Endodermal cell (in vitro differentiated cells): ENCODE measurements around the gene CFB. TPM values are rescaled to one million over a fixed set of nuclear protein-coding genes. Genes with fewer than 3 reads are reported as not detected.
A peak's percentile ranks its signal among the peaks of the same experiment; 100 is the strongest.
"Not testable (repeated sequence)": the region's sequence is repeated elsewhere in the genome, so short reads cannot be mapped to it uniquely, and the experiment has no call there.

ENCODE experiments used
- DNase-seq: peaks from one replicate; pipeline ENCODE4 v3.0.0-alpha.2; 2017
- H3K27ac ChIP-seq: 2 replicates; pipeline ENCODE4 v1.5.1; 2013; ENCODE audit warnings: mild to moderate bottlenecking, low read depth, low read length, moderate library complexity
- H3K27me3 ChIP-seq: 2 replicates; pipeline ENCODE4 v1.6.1; 2013; ENCODE audit warnings: mild to moderate bottlenecking, low read length, moderate library complexity; ENCODE audit not compliant: insufficient read depth, control insufficient read depth, poor library complexity, severe bottlenecking
- H3K36me3 ChIP-seq: 2 replicates; pipeline ENCODE4 v1.7.0; 2013; ENCODE audit warnings: mild to moderate bottlenecking, low read length, moderate library complexity; ENCODE audit not compliant: control insufficient read depth, insufficient read depth
- H3K4me1 ChIP-seq: one replicate; pipeline ENCODE4 v1.7.0; 2013; ENCODE audit warnings: low read length; ENCODE audit not compliant: control insufficient read depth, insufficient read depth
- H3K4me3 ChIP-seq: 2 replicates; pipeline ENCODE4 v1.5.1; 2013; ENCODE audit warnings: mild to moderate bottlenecking, low read length, moderate library complexity
- H3K9ac ChIP-seq: 2 replicates; pipeline ENCODE4 v1.6.1; 2013; ENCODE audit warnings: mild to moderate bottlenecking, low read length, moderate library complexity; ENCODE audit not compliant: poor library complexity, severe bottlenecking; ENCODE audit errors: extremely low read depth
- H3K9me3 ChIP-seq: 2 replicates; pipeline ENCODE4 v1.6.1; 2013; ENCODE audit warnings: mild to moderate bottlenecking, low read length, moderate library complexity; ENCODE audit not compliant: control insufficient read depth
- H3K27ac Mint-ChIP-seq: 2 replicates; pipeline ENCODE4 v1.8.0; 2020; ENCODE audit warnings: mixed read lengths
- H3K27me3 Mint-ChIP-seq: 2 replicates; pipeline ENCODE4 v1.8.0; 2021; ENCODE audit warnings: mild to moderate bottlenecking, mixed read lengths; ENCODE audit not compliant: insufficient read depth
- H3K36me3 Mint-ChIP-seq: 2 replicates; pipeline ENCODE4 v1.8.0; 2020; ENCODE audit warnings: low read depth, mixed read lengths
- H3K4me1 Mint-ChIP-seq: 2 replicates; pipeline ENCODE4 v1.8.0; 2020; ENCODE audit warnings: mixed read lengths
- H3K4me3 Mint-ChIP-seq: 2 replicates; pipeline ENCODE4 v1.8.0; 2020; ENCODE audit warnings: mild to moderate bottlenecking, moderate library complexity, mixed read lengths
- H3K9me3 Mint-ChIP-seq: 2 replicates; pipeline ENCODE4 v1.8.0; 2020; ENCODE audit warnings: mild to moderate bottlenecking, mixed read lengths
- CTCF ChIP-seq: fragments of 200-600 bp; sonication (generic); conservative IDR thresholded peaks from 2 replicates; pipeline ENCODE4 v1.5.0; 2021; ENCODE audit warnings: antibody characterized with exemption, mild to moderate bottlenecking
- WGBS, 2 experiments: methylation state at CpG; one replicate each; pipeline versions ENCODE4 v1.1.5 to v1.1.7; 2013; ENCODE audit warnings: missing lambda C conversion rate in 2 of 2, mixed read lengths in 1 of 2; ENCODE audit not compliant: insufficient coverage in 1 of 2, insufficient read length in 1 of 2; 5-methylcytosine and 5-hydroxymethylcytosine counted together
- total RNA-seq, 2 donors: library from RNA; stranded (reverse); fragmentation: NEBNext Ultra II Directional in 1 of 2; extraction: Animal tissue kit (Norgen Biotek cat#: 25700) in 1 of 2; gene quantifications; 2 replicates in 1 of 2; 3 replicates in 1 of 2; pipeline ENCODE4 v1.2.1, GENCODE V29; 2021

The CFB gene
- total RNA-seq, 2 donors from 2014 or later: 0.51 to 0.66 TPM

DNA sequence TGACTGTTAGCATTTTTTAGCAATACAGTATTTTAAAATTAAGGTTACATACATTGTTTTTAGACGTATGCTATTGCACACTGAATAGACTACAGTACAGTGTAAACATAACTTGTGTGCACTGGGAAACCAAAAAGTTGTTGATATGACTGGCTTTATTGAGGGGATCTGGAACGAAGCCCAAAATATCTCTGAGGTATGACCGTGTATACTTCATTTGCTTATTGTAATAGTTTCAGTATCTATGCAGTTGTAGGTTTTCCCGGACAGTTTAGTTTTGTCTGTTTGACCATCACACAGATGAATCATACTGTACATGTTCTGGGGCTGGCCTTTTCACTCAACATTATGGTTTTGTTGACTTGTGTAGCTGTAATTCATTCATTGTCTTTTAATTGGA, 37.1 kb upstream of the CFB start:
- DNase-seq: no peak
- no peak for TF ChIP-seq CTCF
- 92 to 94% methylated on average over 4 of the region's 4 CpGs for WGBS, 2 experiments
- no peak overlapping the region for H3K4me3 Mint-ChIP-seq
- H3K9ac ChIP-seq: no peak overlapping the region
- no peak overlapping the region for H3K27ac ChIP-seq
- no peak overlapping the region for H3K4me3 ChIP-seq
- H3K9me3 Mint-ChIP-seq: no peaks in the 10 kb centered on the region
- H3K27me3 ChIP-seq: no peaks in the 10 kb centered on the region
- H3K4me1 ChIP-seq: peaks cover 2% of the 10 kb centered on the region
- peaks cover 3% of the 10 kb centered on the region for H3K27me3 Mint-ChIP-seq
- H3K4me1 Mint-ChIP-seq: peaks cover 9% of the 10 kb centered on the region
- no peak overlapping the region for H3K27ac Mint-ChIP-seq
- H3K36me3 ChIP-seq: no peaks in the 10 kb centered on the region
- H3K9me3 ChIP-seq: no peaks in the 10 kb centered on the region
- no peaks in the 10 kb centered on the region for H3K36me3 Mint-ChIP-seq

GRCh38 chr6:31909298-31909697, 36.6 kb upstream of the CFB start:
- not testable (repeated sequence) for H3K27me3 ChIP-seq, H3K27ac ChIP-seq, DNase-seq, H3K4me3 Mint-ChIP-seq, H3K9ac ChIP-seq, H3K27ac Mint-ChIP-seq, H3K4me1 Mint-ChIP-seq, H3K4me1 ChIP-seq, H3K36me3 Mint-ChIP-seq, H3K36me3 ChIP-seq, H3K4me3 ChIP-seq, H3K9me3 ChIP-seq, H3K9me3 Mint-ChIP-seq, H3K27me3 Mint-ChIP-seq
- WGBS, 2 experiments: 86 to 89% methylated on average over 6 to 7 of the region's 7 CpGs

- no peak for DNase-seq
- 76 to 78% methylated on average over 10 to 11 of the region's 11 CpGs for WGBS, 2 experiments
- H3K36me3 Mint-ChIP-seq: no peaks in the 10 kb centered on the region
- H3K27ac Mint-ChIP-seq: no peak overlapping the region
- Histone ChIP-seq H3K9ac (no peak overlapping the region), H3K4me1 (no peaks in the 10 kb centered on the region), H3K9me3 (no peaks in the 10 kb centered on the region), H3K36me3 (no peaks in the 10 kb centered on the region), H3K27ac (no peak overlapping the region), H3K4me3 (no peak overlapping the region), H3K27me3 (no peaks in the 10 kb centered on the region)
- no peaks in the 10 kb centered on the region for H3K4me1 Mint-ChIP-seq
- no peak overlapping the region for H3K4me3 Mint-ChIP-seq
- no peaks in the 10 kb centered on the region for H3K9me3 Mint-ChIP-seq
- TF ChIP-seq CTCF: no peak
- peaks cover 10% of the 10 kb centered on the region for H3K27me3 Mint-ChIP-seq
Observed at GRCh38 chr6:31911826-31912585, 33.9 kb upstream of the CFB start.

GRCh38 chr6:31915351-31915750, 30.5 kb upstream of the CFB start:
- no peaks in the 10 kb centered on the region for H3K36me3 ChIP-seq
- peaks cover 7% of the 10 kb centered on the region for H3K27me3 Mint-ChIP-seq
- no peak overlapping the region for H3K27ac ChIP-seq
- H3K27ac Mint-ChIP-seq: no peak overlapping the region
- TF ChIP-seq CTCF: peak; percentile 19
- H3K36me3 Mint-ChIP-seq: no peaks in the 10 kb centered on the region
- no peaks in the 10 kb centered on the region for H3K9me3 Mint-ChIP-seq
- no peak overlapping the region for H3K9ac ChIP-seq
- no peaks in the 10 kb centered on the region for H3K27me3 ChIP-seq
- DNase-seq: no peak
- no peaks in the 10 kb centered on the region for H3K4me1 Mint-ChIP-seq
- no peak overlapping the region for H3K4me3 Mint-ChIP-seq
- H3K4me3 ChIP-seq: no peak overlapping the region
- no peaks in the 10 kb centered on the region for H3K9me3 ChIP-seq
- no peaks in the 10 kb centered on the region for H3K4me1 ChIP-seq
